SK-N-SH (cell line): Measurements from ENCODE around the gene DLG2. TPM values are rescaled to one million over a fixed set of nuclear protein-coding genes. Genes with fewer than 3 reads are reported as not detected.

Experiments used
- CTCF ChIA-PET: fragments of 300-600, 350-600 bp; formaldehyde crosslinking; extraction: SDS; loops from one replicate; lab custom pipeline; 2021; lab: Yijun Ruan, JAX
- POLR2A ChIA-PET: fragments of 350-600 bp; sonication (Branson Sonifier 250); formaldehyde crosslinking; extraction: SDS; loops from one replicate; lab custom pipeline; 2020; ENCODE audit warnings: antibody characterized with exemption, inconsistent platforms; lab: Yijun Ruan, JAX
- DNase-seq: peaks from one replicate; pipeline ENCODE4 v3.0.0; 2012
- H2AFZ ChIP-seq: fragments of 200-600 bp; sonication (generic); 2 replicates; pipeline ENCODE4 v1.8.1; 2016; ENCODE audit warnings: antibody characterized with exemption, mild to moderate bottlenecking, low read depth
- H3F3A ChIP-seq: fragments of 200-600 bp; sonication (generic); replicated peaks from 2 replicates; pipeline ENCODE3; 2016; ENCODE audit warnings: antibody characterized with exemption, mild to moderate bottlenecking; ENCODE audit not compliant: insufficient read depth
- H3K27ac ChIP-seq, 2 experiments: fragments of 200-500 bp in 1 of 2; fragments of 200-600 bp in 1 of 2; sonication (Bioruptor generic) in 1 of 2; sonication (generic), shearing (Covaris generic) in 1 of 2; 2 replicates each; pipeline versions ENCODE4 v1.5.1 to v1.6.1; 2014 to 2016; ENCODE audit warnings: low read depth in 2 of 2, inconsistent platforms in 1 of 2, low read length in 1 of 2, mild to moderate bottlenecking in 1 of 2, mixed read lengths in 1 of 2
- H3K27me3 ChIP-seq: fragments of 200-600 bp; sonication (generic), shearing (Covaris generic); 2 replicates; pipeline ENCODE4 v1.6.1; 2016; ENCODE audit warnings: mixed run types; ENCODE audit not compliant: insufficient read depth
- H3K36me3 ChIP-seq, 2 experiments: fragments of 200-500 bp in 1 of 2; fragments of 200-600 bp in 1 of 2; sonication (Bioruptor generic) in 1 of 2; sonication (generic) in 1 of 2; replicated peaks in 1 of 2; 2 replicates each; pipeline versions ENCODE3 to v1.5.1; 2014 to 2016; ENCODE audit warnings: low read length in 1 of 2, mild to moderate bottlenecking in 1 of 2; ENCODE audit not compliant: insufficient read depth in 2 of 2, control insufficient read depth in 1 of 2
- H3K4me1 ChIP-seq, 2 experiments: fragments of 200-500 bp in 1 of 2; fragments of 200-600 bp in 1 of 2; sonication (Bioruptor generic) in 1 of 2; sonication (generic), shearing (Covaris generic) in 1 of 2; 2 replicates each; pipeline versions ENCODE4 v1.5.1 to v1.6.1; 2014 to 2016; ENCODE audit warnings: low read depth in 1 of 2, low read length in 1 of 2, mixed run types in 1 of 2; ENCODE audit not compliant: insufficient read depth in 2 of 2, control insufficient read depth in 1 of 2
- H3K4me2 ChIP-seq: fragments of 200-600 bp; sonication (generic), shearing (Covaris generic); 2 replicates; pipeline ENCODE4 v1.6.1; 2017; ENCODE audit warnings: mixed run types
- H3K4me3 ChIP-seq, 2 experiments: fragments of 200-500 bp in 1 of 2; fragments of 200-600 bp in 1 of 2; sonication (Bioruptor generic) in 1 of 2; sonication (generic), shearing (Covaris generic) in 1 of 2; 2 replicates each; pipeline versions ENCODE4 v1.5.1 to v1.8.1; 2014 to 2016; ENCODE audit warnings: low read depth in 2 of 2, inconsistent platforms in 1 of 2, low read length in 1 of 2, mild to moderate bottlenecking in 1 of 2, mixed read lengths in 1 of 2, moderate library complexity in 1 of 2
- H3K79me2 ChIP-seq: fragments of 200-600 bp; sonication (generic); 2 replicates; pipeline ENCODE4 v1.8.1; 2017; ENCODE audit warnings: mild to moderate bottlenecking; ENCODE audit not compliant: insufficient read depth
- H3K9ac ChIP-seq: fragments of 200-600 bp; sonication (generic); 2 replicates; pipeline ENCODE4 v1.6.1; 2017; ENCODE audit warnings: mixed run types
- H3K9me2 ChIP-seq: fragments of 200-600 bp; sonication (generic); 2 replicates; pipeline ENCODE4 v1.6.1; 2017; ENCODE audit warnings: mixed run types
- H3K9me3 ChIP-seq: fragments of 200-600 bp; sonication (generic); 2 replicates; pipeline ENCODE4 v1.6.1; 2017; ENCODE audit warnings: mixed run types, mild to moderate bottlenecking, moderate library complexity
- H4K20me1 ChIP-seq: fragments of 200-600 bp; sonication (generic); 2 replicates; pipeline ENCODE4 v1.6.1; 2017; ENCODE audit warnings: mild to moderate bottlenecking, mixed run types; ENCODE audit not compliant: insufficient read depth
- CHD2 ChIP-seq: fragments of 150-350 bp; IDR thresholded peaks from 2 replicates; pipeline ENCODE4 v1.6.1; 2018; ENCODE audit warnings: low read length; ENCODE audit not compliant: partially characterized antibody
- EP300 ChIP-seq, 2 experiments: IDR thresholded peaks; 2 replicates each; pipeline versions ENCODE4 v1.4.0 to v1.6.1; 2012; ENCODE audit warnings: borderline replicate concordance in 1 of 2, low read depth in 1 of 2, low read length in 1 of 2
- GATA2 ChIP-seq: sonication (generic); formaldehyde crosslinking; IDR thresholded peaks from 2 replicates; pipeline ENCODE4 v1.5.0; 2020; ENCODE audit warnings: mild to moderate bottlenecking, missing genetic modification reagents
- IRF3 ChIP-seq: fragments of 150-350 bp; IDR thresholded peaks from 2 replicates; pipeline ENCODE4 v1.6.1; 2016; ENCODE audit warnings: mild to moderate bottlenecking, low read depth, low read length
- MAX ChIP-seq: IDR thresholded peaks from 2 replicates; pipeline ENCODE4 v1.4.0; 2012; ENCODE audit warnings: low read depth
- NFIC ChIP-seq: IDR thresholded peaks from 2 replicates; pipeline ENCODE4 v1.4.0; 2012; ENCODE audit warnings: borderline replicate concordance
- NRF1 ChIP-seq: IDR thresholded peaks from 2 replicates; pipeline ENCODE4 v1.6.1; 2012; ENCODE audit warnings: low read depth, mild to moderate bottlenecking, low read length
- POLR2AphosphoS5 ChIP-seq: IDR thresholded peaks from 2 replicates; pipeline ENCODE4 v1.6.1; 2012; ENCODE audit warnings: low read depth, low read length
- RCOR1 ChIP-seq: fragments of 150-350 bp; IDR thresholded peaks from 2 replicates; pipeline ENCODE4 v1.6.1; 2017; ENCODE audit warnings: antibody characterized with exemption, low read length
- REST ChIP-seq: IDR thresholded peaks from 2 replicates; pipeline ENCODE4 v1.6.1; 2012; ENCODE audit warnings: mild to moderate bottlenecking, low read depth, low read length, moderate library complexity
- RFX5 ChIP-seq: IDR thresholded peaks from 2 replicates; pipeline ENCODE4 v1.6.1; 2012; ENCODE audit warnings: mild to moderate bottlenecking, improper control_type of control experiment, low read length
- SMC3 ChIP-seq: IDR thresholded peaks from 2 replicates; pipeline ENCODE4 v1.6.1; 2012; ENCODE audit warnings: low read depth, low read length, improper control_type of control experiment
- TAF1 ChIP-seq: IDR thresholded peaks from 2 replicates; pipeline ENCODE4 v1.6.1; 2012; ENCODE audit warnings: low read depth, mild to moderate bottlenecking, low read length, moderate library complexity, borderline replicate concordance
- USF2 ChIP-seq: fragments of 150-350 bp; IDR thresholded peaks from 2 replicates; pipeline ENCODE4 v1.6.1; 2017; ENCODE audit warnings: antibody characterized with exemption, low read length, low read depth, borderline replicate concordance
- YY1 ChIP-seq: IDR thresholded peaks from 2 replicates; pipeline ENCODE4 v1.4.0; 2012; ENCODE audit warnings: low read depth, mild to moderate bottlenecking
- polyA plus RNA-seq, 3 experiments: library from polyadenylated mRNA; depleted of rRNA; stranded (reverse); fragments of >200 nt; gene quantifications; 2 replicates each; pipeline ENCODE4 v1.2.3, GENCODE V29; 2012

The DLG2 gene
- polyA plus RNA-seq, 1 of the 3 experiments (the other 2 are of a cell fraction), result 0.21 TPM

GRCh38 chr11:85269109-85269508 lies 358.0 kb downstream of the DLG2 start:
- ChIA-PET CTCF (no interaction called here), POLR2A (no interaction called here)
- H4K20me1 ChIP-seq, result no peaks in the 10 kb centered on the region
- no peaks in the 10 kb centered on the region for H3K27me3 ChIP-seq
- TF ChIP-seq CHD2 (no peak), YY1 (no peak), RCOR1 (no peak), NFIC (no peak), GATA2 (CRISPR knock-in tag) (no peak), TAF1 (no peak), SMC3 (no peak), REST (no peak), NRF1 (no peak), MAX (no peak), POLR2AphosphoS5 (no peak), RFX5 (no peak), EP300 (IDR thresholded peaks at IDR 0.05; ENCODE audit: borderline replicate concordance in 1 of 2, low read depth in 1 of 2, low read length in 1 of 2) (no peak), USF2 (no peak), IRF3 (no peak)
- H3K4me2 ChIP-seq, result no peak overlapping the region
- no peaks in the 10 kb centered on the region for H3K36me3 ChIP-seq
- no peaks in the 10 kb centered on the region for H3K9me3 ChIP-seq
- no peaks in the 10 kb centered on the region for H3K4me1 ChIP-seq
- no peak for DNase-seq
- H3F3A ChIP-seq, result no peaks in the 10 kb centered on the region
- H3K79me2 ChIP-seq, result no peaks in the 10 kb centered on the region
- H3K27ac ChIP-seq, result no peak overlapping the region
- H2AFZ ChIP-seq, result no peak overlapping the region
- no peak overlapping the region for H3K4me3 ChIP-seq
- H3K9me2 ChIP-seq, result no peaks in the 10 kb centered on the region
- no peak overlapping the region for H3K9ac ChIP-seq
